Suprapubic skin (tissue), 4 donors: ENCODE measurements around the gene PRKAR2A. TPM values are rescaled to one million over a fixed set of nuclear protein-coding genes. Genes with fewer than 3 reads are reported as not detected.
"Not testable (repeated sequence)": the region's sequence is repeated elsewhere in the genome, so short reads cannot be mapped to it uniquely, and the experiment has no call there.

Source experiments
- DNase-seq, 2 donors: peaks; one replicate each; pipeline ENCODE4 v3.0.0-alpha.2; 2019; ENCODE audit warnings: low spot score in 2 of 2
- H3K27ac ChIP-seq: fragments of 200-600 bp; sonication (generic); one replicate; pipeline ENCODE4 v1.5.1; 2019
- H3K27me3 ChIP-seq: fragments of 200-600 bp; sonication (generic); one replicate; pipeline ENCODE4 v1.5.1; 2019
- H3K36me3 ChIP-seq: fragments of 200-600 bp; sonication (generic); one replicate; pipeline ENCODE4 v1.5.1; 2019
- H3K4me1 ChIP-seq: fragments of 200-600 bp; sonication (generic); one replicate; pipeline ENCODE4 v1.5.1; 2019
- H3K4me3 ChIP-seq: fragments of 200-600 bp; sonication (generic); one replicate; pipeline ENCODE4 v1.5.1; 2019; ENCODE audit warnings: mild to moderate bottlenecking
- H3K9me3 ChIP-seq: fragments of 200-600 bp; sonication (generic); one replicate; pipeline ENCODE4 v1.5.1; 2019
- EP300 ChIP-seq: sonication (generic); formaldehyde crosslinking; IDR thresholded peaks from one replicate; pipeline ENCODE4 v1.6.1; 2017; ENCODE audit warnings: antibody characterized with exemption
- POLR2A ChIP-seq, 2 donors: fragments of 450-650 bp; IDR thresholded peaks; one replicate each; pipeline ENCODE4 v1.6.1; 2017; ENCODE audit warnings: antibody characterized with exemption in 2 of 2, mild to moderate bottlenecking in 2 of 2, moderate library complexity in 2 of 2
- POLR2AphosphoS5 ChIP-seq, 3 donors: sonication (generic); formaldehyde crosslinking; IDR thresholded peaks; one replicate each; pipeline ENCODE4 v1.6.1; 2017; ENCODE audit warnings: antibody characterized with exemption in 3 of 3
- WGBS: methylation state at CpG from one replicate; pipeline ENCODE4 v1.1.5; 2018; 5-methylcytosine and 5-hydroxymethylcytosine counted together
- total RNA-seq, 4 donors: library from RNA; depleted of rRNA; stranded (reverse); fragments of >200 nt; gene quantifications; one replicate each; pipeline ENCODE4 v1.1.0, GENCODE V29; 2016
- TF ChIP-seq, protein P1 (sequence below), 2 donors: fragments of 200-600 bp in 1 of 2; fragments of 450-650 bp in 1 of 2; sonication (generic) in 1 of 2; IDR thresholded peaks; one replicate each; pipeline ENCODE4 v1.5.1; 2016 to 2019; ENCODE audit warnings: antibody characterized with exemption in 2 of 2, mild to moderate bottlenecking in 1 of 2, moderate library complexity in 1 of 2

The PRKAR2A gene
- total RNA-seq, 4 donors from 2014 or later, result 24.9 to 34.5 (median 29.5) TPM

GRCh38 chr3:48820612-48821324 lies 26.9 kb downstream of the PRKAR2A start:
- Histone ChIP-seq H3K27ac (no peak overlapping the region), H3K4me1 (peaks cover 5% of the 10 kb centered on the region), H3K9me3 (no peaks in the 10 kb centered on the region), H3K36me3 (no peaks in the 10 kb centered on the region), H3K4me3 (no peak overlapping the region), H3K27me3 (no peaks in the 10 kb centered on the region)
- TF ChIP-seq, protein P1, sequence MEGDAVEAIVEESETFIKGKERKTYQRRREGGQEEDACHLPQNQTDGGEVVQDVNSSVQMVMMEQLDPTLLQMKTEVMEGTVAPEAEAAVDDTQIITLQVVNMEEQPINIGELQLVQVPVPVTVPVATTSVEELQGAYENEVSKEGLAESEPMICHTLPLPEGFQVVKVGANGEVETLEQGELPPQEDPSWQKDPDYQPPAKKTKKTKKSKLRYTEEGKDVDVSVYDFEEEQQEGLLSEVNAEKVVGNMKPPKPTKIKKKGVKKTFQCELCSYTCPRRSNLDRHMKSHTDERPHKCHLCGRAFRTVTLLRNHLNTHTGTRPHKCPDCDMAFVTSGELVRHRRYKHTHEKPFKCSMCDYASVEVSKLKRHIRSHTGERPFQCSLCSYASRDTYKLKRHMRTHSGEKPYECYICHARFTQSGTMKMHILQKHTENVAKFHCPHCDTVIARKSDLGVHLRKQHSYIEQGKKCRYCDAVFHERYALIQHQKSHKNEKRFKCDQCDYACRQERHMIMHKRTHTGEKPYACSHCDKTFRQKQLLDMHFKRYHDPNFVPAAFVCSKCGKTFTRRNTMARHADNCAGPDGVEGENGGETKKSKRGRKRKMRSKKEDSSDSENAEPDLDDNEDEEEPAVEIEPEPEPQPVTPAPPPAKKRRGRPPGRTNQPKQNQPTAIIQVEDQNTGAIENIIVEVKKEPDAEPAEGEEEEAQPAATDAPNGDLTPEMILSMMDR (IDR thresholded peaks at IDR 0.05), result no peak
- TF ChIP-seq POLR2AphosphoS5 (IDR thresholded peaks at IDR 0.05) (no peak), POLR2A (IDR thresholded peaks at IDR 0.05) (no peak), EP300 (no peak)
- WGBS, result 95% methylated on average over 2 of the region's 2 CpGs
- no peak for DNase-seq

DNA sequence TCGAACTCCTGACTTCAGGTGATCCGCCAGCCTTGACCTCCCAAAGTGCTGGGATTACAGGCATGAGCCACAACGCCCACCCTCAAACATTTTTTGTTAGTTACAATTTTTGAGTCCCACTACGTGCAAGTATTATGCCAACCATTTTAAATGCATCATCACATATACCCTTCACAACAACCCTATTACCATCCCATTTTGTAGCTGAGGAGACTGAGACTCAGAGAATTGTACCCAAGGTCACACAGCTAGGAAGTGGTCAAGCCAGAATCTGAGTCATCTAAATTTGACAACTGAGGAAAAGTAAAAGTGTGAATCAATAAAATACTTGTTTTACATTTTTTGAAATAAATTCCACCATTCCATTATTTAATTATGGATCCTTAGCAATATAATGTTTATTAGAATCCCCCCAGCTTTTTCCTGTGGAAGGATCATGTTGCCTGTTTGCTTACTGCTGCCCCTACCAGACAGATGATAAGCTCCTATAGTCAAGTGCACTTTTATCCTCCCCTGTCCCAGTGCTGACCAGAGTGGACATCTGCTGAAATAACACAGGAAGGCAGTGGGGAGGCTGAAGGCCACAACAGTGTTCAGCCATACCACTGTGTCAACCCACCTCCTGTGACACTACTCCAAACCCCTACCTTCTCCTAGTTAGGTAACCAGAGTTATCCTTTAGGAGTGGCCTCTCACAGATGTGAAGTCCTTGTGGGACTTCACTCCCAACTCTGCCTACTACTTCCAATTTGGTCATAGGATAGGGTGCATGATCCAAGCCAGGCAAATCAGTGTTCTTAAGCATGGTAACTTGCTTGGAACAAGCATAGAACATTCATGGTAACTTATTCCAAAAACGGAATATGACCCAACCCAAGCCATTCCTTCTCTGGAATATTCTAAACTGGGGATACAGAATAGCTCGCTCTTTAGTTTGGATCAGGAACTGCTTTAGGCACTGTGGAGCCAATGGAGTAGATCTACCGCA lies 28.1 kb downstream of the PRKAR2A start:
- 94% methylated on average over 7 of the region's 7 CpGs for WGBS
- no peak for DNase-seq

DNA sequence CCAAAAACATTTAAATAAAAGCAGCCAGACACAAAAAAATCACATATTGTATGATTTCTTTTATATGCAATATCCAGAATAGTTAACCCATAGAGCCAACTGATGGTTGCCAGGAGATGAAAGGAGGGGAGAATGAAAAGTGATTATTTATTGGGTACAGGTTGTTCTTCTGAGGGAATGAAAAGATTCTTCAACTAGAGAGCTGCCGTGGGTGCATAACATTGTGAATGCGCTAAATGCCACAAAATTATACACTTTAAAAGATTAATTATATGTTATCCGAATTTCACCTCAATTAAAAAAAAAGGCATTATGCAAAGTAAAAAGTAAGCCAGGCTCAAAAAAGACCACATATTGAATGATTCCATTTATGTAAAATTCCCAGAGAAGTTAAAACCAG lies 36.1 kb downstream of the PRKAR2A start:
- no peak overlapping the region for H3K27ac ChIP-seq
- H3K27me3 ChIP-seq, result no peaks in the 10 kb centered on the region
- TF ChIP-seq, protein P1 (IDR thresholded peaks at IDR 0.05), result no peak
- TF ChIP-seq EP300 (no peak), POLR2A (IDR thresholded peaks at IDR 0.05) (no peak), POLR2AphosphoS5 (IDR thresholded peaks at IDR 0.05) (no peak)
- 82% methylated on average over 3 of the region's 3 CpGs for WGBS
- H3K9me3 ChIP-seq, result no peaks in the 10 kb centered on the region
- H3K4me3 ChIP-seq, result no peak overlapping the region
- peaks cover 4% of the 10 kb centered on the region for H3K4me1 ChIP-seq
- H3K36me3 ChIP-seq, result no peaks in the 10 kb centered on the region
- DNase-seq, result no peak

More for the DNA sequence above, 28.1 kb downstream of the PRKAR2A start:
- Histone ChIP-seq H3K36me3 (no peaks in the 10 kb centered on the region), H3K27me3 (no peaks in the 10 kb centered on the region), H3K4me3 (no peak overlapping the region), H3K27ac (no peak overlapping the region), H3K9me3 (no peaks in the 10 kb centered on the region), H3K4me1 (peaks cover 5% of the 10 kb centered on the region)
- no peak for TF ChIP-seq POLR2A (IDR thresholded peaks at IDR 0.05)
- no peak for TF ChIP-seq POLR2AphosphoS5 (IDR thresholded peaks at IDR 0.05)
- TF ChIP-seq, protein P1 (IDR thresholded peaks at IDR 0.05), result no peak
- no peak for TF ChIP-seq EP300

GRCh38 chr3:48804930-48805329 lies 42.7 kb downstream of the PRKAR2A start:
- Histone ChIP-seq H3K9me3 (no peaks in the 10 kb centered on the region), H3K4me1 (no peaks in the 10 kb centered on the region), H3K36me3 (no peaks in the 10 kb centered on the region), H3K27me3 (no peaks in the 10 kb centered on the region), H3K4me3 (no peak overlapping the region), H3K27ac (no peak overlapping the region)
- TF ChIP-seq, protein P1 (IDR thresholded peaks at IDR 0.05), result no peak
- TF ChIP-seq POLR2AphosphoS5 (IDR thresholded peaks at IDR 0.05) (no peak), POLR2A (IDR thresholded peaks at IDR 0.05) (no peak), EP300 (no peak)
- no peak for DNase-seq
- WGBS, result 99% methylated on average over 4 of the region's 4 CpGs

- H3K4me3 ChIP-seq, H3K27me3 ChIP-seq, H3K9me3 ChIP-seq, DNase-seq, H3K27ac ChIP-seq, H3K4me1 ChIP-seq, H3K36me3 ChIP-seq: not testable (repeated sequence)
- WGBS, result 94% methylated on average over 12 of the region's 12 CpGs
Measured at GRCh38 chr3:48800831-48801230, 46.8 kb downstream of the PRKAR2A start.
